ENCODE measurements around the gene CTNNA3. TPM values are rescaled to one million over a fixed set of nuclear protein-coding genes. Genes with fewer than 3 reads are reported as not detected.

Gene CTNNA3
- total RNA-seq, 1 experiment from 2014 or later, result 0.32 TPM

DNA sequence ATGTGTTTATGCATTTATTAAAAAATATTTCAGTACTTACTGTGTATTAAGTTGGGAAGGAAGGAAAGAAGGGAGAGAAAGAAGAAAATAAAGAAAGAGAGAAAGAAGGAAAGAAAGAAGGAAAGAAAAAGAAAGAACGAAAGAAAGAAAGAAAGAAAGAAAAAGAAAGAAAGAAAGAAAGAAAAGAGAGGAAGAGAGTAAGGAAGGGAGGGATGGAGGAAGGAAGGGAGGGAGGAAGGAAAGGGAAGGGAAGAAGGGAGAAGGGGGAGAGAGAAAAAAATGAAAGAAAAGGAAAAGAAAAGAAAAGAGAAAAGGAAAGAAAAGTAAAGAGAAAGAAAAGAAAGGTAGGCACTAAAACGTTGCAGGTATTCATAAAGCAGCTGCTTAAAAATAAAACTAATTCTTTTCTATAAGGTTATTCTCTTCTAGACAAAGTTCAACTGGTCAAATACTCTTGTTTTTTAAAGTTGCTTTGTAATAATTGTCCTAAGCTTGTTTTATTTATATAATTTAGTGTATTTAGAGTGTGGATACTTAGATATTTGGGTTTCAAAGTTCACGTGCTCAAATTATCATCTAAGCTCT is 1473.4 kb downstream of the CTNNA3 start:
- DNase-seq (ENCODE audit: low read depth, low spot score), result no peak
- Histone ChIP-seq H3K9me2 (ENCODE audit: insufficient read depth) (no peaks in the 10 kb centered on the region), H3K27me3 (ENCODE audit: insufficient read depth, low read length) (no peaks in the 10 kb centered on the region), H3K9me3 (ENCODE audit: control insufficient read depth in 1 of 2, insufficient read depth in 1 of 2, low read depth in 1 of 2, low read length in 2 of 2) (no peaks in the 10 kb centered on the region), H3K79me2 (ENCODE audit: insufficient read depth, low read length) (no peaks in the 10 kb centered on the region), H3K4me2 (ENCODE audit: low read length) (no peak overlapping the region), H3K27ac (ENCODE audit: low read depth, low read length) (no peak overlapping the region), H3K9ac (ENCODE audit: low read length) (no peak overlapping the region), H2AFZ (ENCODE audit: low read depth, low read length, poor library complexity, severe bottlenecking) (no peak overlapping the region), H3K4me3 (replicated peaks in 1 of 2; ENCODE audit: low read depth in 1 of 2, low read length in 2 of 2) (no peak overlapping the region), H3K36me3 (ENCODE audit: control insufficient read depth in 1 of 2, insufficient read depth in 2 of 2, low read length in 2 of 2) (no peaks in the 10 kb centered on the region), H4K20me1 (ENCODE audit: insufficient read depth) (no peaks in the 10 kb centered on the region), H3K4me1 (ENCODE audit: control insufficient read depth in 1 of 2, insufficient read depth in 2 of 2, low read length in 2 of 2) (no peaks in the 10 kb centered on the region)
- intact Hi-C loops (cut with micrococcal nuclease), result no loop called here
- ChIA-PET RAD21 (ENCODE audit: low non-redundant PET in 1 of 2, low total read pairs in 2 of 2, uncharacterized antibody in 2 of 2, unreplicated experiment in 2 of 2) (no interaction called here), CTCF (no interaction called here), POLR2A (no interaction called here)
- ATAC-seq, result no peak
- no TSS peak for BruUV-seq (replicated peaks)
- TF ChIP-seq EZH2 (IDR thresholded peaks at IDR 0.05) (no peak), ELF1 (IDR thresholded peaks at IDR 0.05; ENCODE audit: borderline replicate concordance, low read depth) (no peak), RAD21 (IDR thresholded peaks at IDR 0.05; ENCODE audit: low read depth) (no peak), YY1 (IDR thresholded peaks at IDR 0.05; ENCODE audit: extremely low read depth, insufficient replicate concordance, low read depth, low read length) (no peak), ZBTB33 (IDR thresholded peaks at IDR 0.05; ENCODE audit: extremely low read depth, insufficient replicate concordance, low read length) (no peak), REST (IDR thresholded peaks at IDR 0.05; ENCODE audit: low read depth) (no peak), SP1 (IDR thresholded peaks at IDR 0.05; ENCODE audit: low read depth) (no peak), CEBPB (IDR thresholded peaks at IDR 0.05; ENCODE audit: low read depth) (no peak), EZH2phosphoT487 (IDR thresholded peaks at IDR 0.05; ENCODE audit: borderline replicate concordance) (no peak), FOSL1 (IDR thresholded peaks at IDR 0.05; ENCODE audit: low read depth) (no peak), SIN3A (IDR thresholded peaks at IDR 0.05; ENCODE audit: low read depth) (no peak), JUND (IDR thresholded peaks at IDR 0.05) (no peak), ZFX (IDR thresholded peaks at IDR 0.05) (no peak), TCF7L2 (IDR thresholded peaks at IDR 0.05; ENCODE audit: borderline replicate concordance, extremely low read depth, insufficient read depth, insufficient read length) (no peak), POLR2A (IDR thresholded peaks at IDR 0.05; ENCODE audit: borderline replicate concordance, extremely low read depth, insufficient read depth, insufficient read length) (no peak)
